WTC11 (cell line): ENCODE data around the gene KCNIP4. TPM values are rescaled to one million over a fixed set of nuclear protein-coding genes. Genes with fewer than 3 reads are reported as not detected.

ENCODE experiments used
- ATAC-seq: fragments of 200-7000 bp; cut with Tn5 transposase; 2 replicates; pipeline ENCODE4 v1.10.0; 2021; ENCODE audit warnings: mild to moderate bottlenecking, moderate library complexity
- CTCF ChIA-PET: fragments of 300-600 bp; sonication (Branson Sonifier 250); formaldehyde crosslinking; loops from one replicate; lab custom pipeline; 2021; ENCODE audit warnings: antibody characterized with exemption; lab: Charles Lee
- POLR2A ChIA-PET: fragments of 350-600 bp; sonication (Branson Sonifier 250); formaldehyde crosslinking; loops from one replicate; lab custom pipeline; 2021; ENCODE audit warnings: antibody characterized with exemption; lab: Charles Lee
- DNase-seq: peaks from one replicate; pipeline ENCODE4 v3.0.0; 2021; ENCODE audit warnings: low spot score
- H3K27ac Mint-ChIP-seq: 2 replicates; pipeline ENCODE4 v1.8.0; 2021; ENCODE audit warnings: mixed read lengths
- H3K27me3 Mint-ChIP-seq: 2 replicates; pipeline ENCODE4 v1.8.0; 2021; ENCODE audit warnings: low read depth, mild to moderate bottlenecking, moderate library complexity, mixed read lengths
- H3K36me3 Mint-ChIP-seq: 2 replicates; pipeline ENCODE4 v1.8.0; 2021; ENCODE audit warnings: mixed read lengths
- H3K4me1 Mint-ChIP-seq: 2 replicates; pipeline ENCODE4 v1.8.0; 2022; ENCODE audit warnings: mixed read lengths
- H3K4me3 Mint-ChIP-seq: 2 replicates; pipeline ENCODE4 v1.8.0; 2021; ENCODE audit warnings: mild to moderate bottlenecking, moderate library complexity, mixed read lengths
- H3K9me3 Mint-ChIP-seq: 2 replicates; pipeline ENCODE4 v1.8.0; 2021; ENCODE audit warnings: mixed read lengths
- CBFB ChIP-seq: sonication (generic); formaldehyde crosslinking; IDR thresholded peaks from 2 replicates; pipeline ENCODE4 v1.8.1; 2022; ENCODE audit warnings: mild to moderate bottlenecking, low read depth, missing genetic modification reagents
- CREM ChIP-seq: sonication (generic); formaldehyde crosslinking; IDR thresholded peaks from 2 replicates; pipeline ENCODE4 v1.8.1; 2022; ENCODE audit warnings: mild to moderate bottlenecking, missing genetic modification reagents, moderate library complexity
- E2F4 ChIP-seq: sonication (generic); formaldehyde crosslinking; IDR thresholded peaks from 2 replicates; pipeline ENCODE4 v1.8.1; 2022; ENCODE audit warnings: low read depth, mild to moderate bottlenecking, moderate library complexity, missing genetic modification reagents, borderline replicate concordance
- EMX1 ChIP-seq: fragments of 250-450 bp; sonication (Bioruptor Pico); IDR thresholded peaks from 2 replicates; pipeline ENCODE4 v1.8.0; 2021; ENCODE audit warnings: mild to moderate bottlenecking
- ESRRA ChIP-seq: sonication (generic); formaldehyde crosslinking; IDR thresholded peaks from 2 replicates; pipeline ENCODE4 v1.8.1; 2022; ENCODE audit warnings: mild to moderate bottlenecking, missing genetic modification reagents, borderline replicate concordance
- FOXJ3 ChIP-seq: sonication (generic); formaldehyde crosslinking; IDR thresholded peaks from 2 replicates; pipeline ENCODE4 v1.9.0; 2021; ENCODE audit warnings: missing genetic modification reagents, mild to moderate bottlenecking, borderline replicate concordance
- FOXP1 ChIP-seq: sonication (generic); formaldehyde crosslinking; IDR thresholded peaks from 2 replicates; pipeline ENCODE4 v1.8.0; 2022; ENCODE audit warnings: missing genetic modification reagents, mild to moderate bottlenecking, moderate library complexity, borderline replicate concordance
- GTF2I ChIP-seq: fragments of 250-450 bp; sonication (Bioruptor Pico); conservative IDR thresholded peaks from 2 replicates; pipeline ENCODE4 v1.4.0; 2021; ENCODE audit warnings: mild to moderate bottlenecking
- HMGXB4 ChIP-seq: sonication (generic); formaldehyde crosslinking; IDR thresholded peaks from 2 replicates; pipeline ENCODE4 v1.8.1; 2023; ENCODE audit warnings: mild to moderate bottlenecking, moderate library complexity, missing genetic modification reagents
- IRF1 ChIP-seq: sonication (generic); formaldehyde crosslinking; IDR thresholded peaks from 2 replicates; pipeline ENCODE4 v1.8.0; 2023; ENCODE audit warnings: missing genetic modification reagents
- IRF2 ChIP-seq: sonication (generic); formaldehyde crosslinking; IDR thresholded peaks from 2 replicates; pipeline ENCODE4 v1.8.0; 2022; ENCODE audit warnings: low read depth, missing genetic modification reagents, borderline replicate concordance
- KAT7 ChIP-seq: sonication (generic); formaldehyde crosslinking; IDR thresholded peaks from 2 replicates; pipeline ENCODE4 v1.8.1; 2023; ENCODE audit warnings: missing genetic modification reagents, mild to moderate bottlenecking, borderline replicate concordance
- MAX ChIP-seq: sonication (generic); formaldehyde crosslinking; IDR thresholded peaks from 2 replicates; pipeline ENCODE4 v1.8.0; 2022; ENCODE audit warnings: mild to moderate bottlenecking, missing genetic modification reagents
- NFYB ChIP-seq: sonication (generic); formaldehyde crosslinking; conservative IDR thresholded peaks from 2 replicates; pipeline ENCODE4 v1.8.0; 2022; ENCODE audit warnings: low read depth, missing genetic modification reagents
- RORB ChIP-seq: fragments of 250-450 bp; sonication (Bioruptor Pico); IDR thresholded peaks from 2 replicates; pipeline ENCODE4 v1.9.0; 2021; ENCODE audit warnings: mild to moderate bottlenecking
- SMAD3 ChIP-seq: sonication (generic); formaldehyde crosslinking; IDR thresholded peaks from 2 replicates; pipeline ENCODE4 v1.8.0; 2022; ENCODE audit warnings: missing genetic modification reagents, mild to moderate bottlenecking, borderline replicate concordance
- SMAD4 ChIP-seq: sonication (generic); formaldehyde crosslinking; IDR thresholded peaks from 2 replicates; pipeline ENCODE4 v1.8.0; 2022; ENCODE audit warnings: mild to moderate bottlenecking, missing genetic modification reagents
- STAT6 ChIP-seq: sonication (generic); formaldehyde crosslinking; conservative IDR thresholded peaks from 2 replicates; pipeline ENCODE4 v1.8.1; 2023; ENCODE audit warnings: mild to moderate bottlenecking, low read depth, missing genetic modification reagents, moderate library complexity
- TCF7 ChIP-seq: sonication (generic); formaldehyde crosslinking; IDR thresholded peaks from 2 replicates; pipeline ENCODE4 v1.8.0; 2022; ENCODE audit warnings: mild to moderate bottlenecking, low read depth, missing genetic modification reagents, moderate library complexity
- TEAD4 ChIP-seq: sonication (generic); formaldehyde crosslinking; IDR thresholded peaks from 2 replicates; pipeline ENCODE4 v1.8.0; 2022; ENCODE audit warnings: mild to moderate bottlenecking, missing genetic modification reagents
- ZNF121 ChIP-seq: sonication (generic); formaldehyde crosslinking; IDR thresholded peaks from 2 replicates; pipeline ENCODE4 v1.8.0; 2023; ENCODE audit warnings: missing genetic modification reagents
- ZNF138 ChIP-seq: sonication (generic); formaldehyde crosslinking; conservative IDR thresholded peaks from 2 replicates; pipeline ENCODE4 v1.8.1; 2022; ENCODE audit warnings: mild to moderate bottlenecking, moderate library complexity, missing genetic modification reagents
- ZNF219 ChIP-seq: sonication (generic); formaldehyde crosslinking; IDR thresholded peaks from 2 replicates; pipeline ENCODE4 v1.8.0; 2023; ENCODE audit warnings: missing genetic modification reagents, mild to moderate bottlenecking, borderline replicate concordance
- ZNF512 ChIP-seq: sonication (generic); formaldehyde crosslinking; IDR thresholded peaks from 2 replicates; pipeline ENCODE4 v1.8.1; 2022; ENCODE audit warnings: missing genetic modification reagents, borderline replicate concordance
- total RNA-seq: library from RNA; stranded (reverse); gene quantifications from 3 replicates; pipeline ENCODE4 v1.2.3, GENCODE V29; 2021

KCNIP4 gene
- total RNA-seq, 1 experiment from 2014 or later = not detected

- Mint-ChIP-seq H3K4me1 (no peaks in the 10 kb centered on the region), H3K27ac (no peak overlapping the region), H3K36me3 (no peaks in the 10 kb centered on the region), H3K9me3 (0 out of 2 replicates have a peak, but pooled peaks cover 3% of the 10 kb centered on the region), H3K4me3 (no peak overlapping the region), H3K27me3 (no peaks in the 10 kb centered on the region)
- no peak for DNase-seq
- CTCF ChIA-PET = interaction anchor here (0.6 kb wide), 1 partner anchor 306 kb away, joined by 3 read pairs; no protein-coding TSS in a partner anchor
- TF ChIP-seq IRF2 (CRISPR knock-in tag) (no peak), SMAD4 (no peak), FOXP1 (CRISPR knock-in tag) (no peak), EMX1 (CRISPR knock-in tag) (no peak), MAX (CRISPR knock-in tag) (no peak), TCF7 (no peak), FOXJ3 (CRISPR knock-in tag) (no peak), ZNF219 (CRISPR knock-in tag) (no peak), ESRRA (CRISPR knock-in tag) (no peak), KAT7 (CRISPR knock-in tag) (no peak), HMGXB4 (no peak), NFYB (CRISPR knock-in tag) (no peak), ZNF121 (no peak), CBFB (CRISPR knock-in tag) (no peak)
- POLR2A ChIA-PET = no interaction called here
- ATAC-seq = no peak
Observed at GRCh38 chr4:21638171-21638725, 310.3 kb downstream of the KCNIP4 start.

- CTCF ChIA-PET = no interaction called here
- Mint-ChIP-seq H3K36me3 (no peaks in the 10 kb centered on the region), H3K4me1 (peaks cover 5% of the 10 kb centered on the region), H3K27me3 (no peaks in the 10 kb centered on the region), H3K27ac (no peak overlapping the region), H3K9me3 (0 out of 2 replicates have a peak, but pooled peaks cover 7% of the 10 kb centered on the region), H3K4me3 (no peak overlapping the region)
- POLR2A ChIA-PET = no interaction called here
- DNase-seq (no peak), ATAC-seq (no peak)
- TF ChIP-seq ESRRA (CRISPR knock-in tag) = no peak
- no peak for TF ChIP-seq ZNF512 (CRISPR knock-in tag)
- no peak for TF ChIP-seq ZNF138
- TF ChIP-seq E2F4 (CRISPR knock-in tag) = no peak
- TF ChIP-seq CREM (CRISPR knock-in tag) = no peak
- TF ChIP-seq FOXJ3 (CRISPR knock-in tag) = no peak
- no peak for TF ChIP-seq IRF1 (CRISPR knock-in tag)
- no peak for TF ChIP-seq GTF2I (CRISPR knock-in tag)
- TF ChIP-seq CBFB (CRISPR knock-in tag) = no peak
- TF ChIP-seq SMAD3 (CRISPR knock-in tag) = no peak
- TF ChIP-seq TEAD4 (CRISPR knock-in tag) = no peak
- TF ChIP-seq STAT6 (CRISPR knock-in tag) = no peak
- no peak for TF ChIP-seq RORB (CRISPR knock-in tag)
Observed at GRCh38 chr4:21628916-21629610, 319.5 kb downstream of the KCNIP4 start.
